ENCODE data around the gene CLEC1B. TPM values are rescaled to one million over a fixed set of nuclear protein-coding genes. Genes with fewer than 3 reads are reported as not detected.
"Not testable (repeated sequence)": the region's sequence is repeated elsewhere in the genome, so short reads cannot be mapped to it uniquely, and the experiment has no call there.

CLEC1B gene
- total RNA-seq, 1 donor from 2014 or later = not detected

DNA sequence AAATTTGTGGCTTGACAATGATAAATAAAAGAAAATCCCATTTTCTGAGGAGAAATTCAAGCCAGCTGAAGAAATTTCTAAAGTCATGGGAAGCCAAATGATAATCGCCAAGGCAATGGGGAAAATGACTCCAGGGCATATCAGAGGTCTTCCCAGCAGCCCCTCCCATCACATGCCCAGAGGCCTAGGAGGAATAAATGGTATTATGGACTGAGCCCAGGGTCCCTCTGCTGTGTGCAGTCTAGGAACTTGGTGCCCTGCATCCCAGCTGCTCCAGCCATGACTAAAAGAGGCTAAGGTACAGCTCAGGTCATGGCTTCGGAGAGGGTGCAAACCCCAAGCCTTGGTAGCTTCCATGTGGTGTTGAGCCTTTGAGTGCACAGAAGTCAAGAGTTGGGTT is 23.3 kb downstream of the CLEC1B start:
- intact Hi-C loops (cut with micrococcal nuclease) = no loop called here

GRCh38 chr12:9974731-9975130 is 24.2 kb downstream of the CLEC1B start:
- intact Hi-C loops (cut with micrococcal nuclease) = not testable (repeated sequence)

GRCh38 chr12:9973949-9974348 is 25.0 kb downstream of the CLEC1B start:
- intact Hi-C loops (cut with micrococcal nuclease) = no loop called here

DNA sequence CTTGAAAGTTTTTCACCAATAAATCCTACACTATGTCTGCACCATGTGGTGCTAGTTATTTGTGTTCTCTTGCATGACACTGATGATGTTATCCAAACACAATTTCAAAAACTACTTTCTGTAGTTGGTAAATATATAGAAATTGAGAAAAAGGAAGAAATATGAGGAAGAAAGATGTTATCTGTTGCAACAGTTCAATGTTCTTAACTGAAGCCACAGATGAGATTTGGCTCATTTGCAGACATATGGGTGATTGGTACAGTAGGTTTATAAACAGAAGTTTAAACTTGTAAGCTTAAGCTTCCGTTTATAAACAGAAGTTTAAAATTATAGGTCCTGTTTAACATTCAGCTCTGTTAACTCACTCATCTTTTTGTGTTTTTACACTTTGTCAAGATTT is 27.7 kb downstream of the CLEC1B start, which contains the start of gene CLEC12A:
Gene CLEC12A, plus strand, starts transcription at position 229 of the 400 bp plus-strand sequence. CDS start 188 bp downstream, outside the sequence.
- intact Hi-C loops (cut with micrococcal nuclease) = no loop called here

- intact Hi-C loops (cut with micrococcal nuclease) = no loop called here
Measured at GRCh38 chr12:9969673-9970072, 29.2 kb downstream of the CLEC1B start.

- intact Hi-C loops (cut with micrococcal nuclease) = no loop called here
Measured at GRCh38 chr12:9961901-9962300, 37.0 kb downstream of the CLEC1B start.

- intact Hi-C loops (cut with micrococcal nuclease) = no loop called here
Measured at GRCh38 chr12:9961106-9961505, 37.8 kb downstream of the CLEC1B start.

DNA sequence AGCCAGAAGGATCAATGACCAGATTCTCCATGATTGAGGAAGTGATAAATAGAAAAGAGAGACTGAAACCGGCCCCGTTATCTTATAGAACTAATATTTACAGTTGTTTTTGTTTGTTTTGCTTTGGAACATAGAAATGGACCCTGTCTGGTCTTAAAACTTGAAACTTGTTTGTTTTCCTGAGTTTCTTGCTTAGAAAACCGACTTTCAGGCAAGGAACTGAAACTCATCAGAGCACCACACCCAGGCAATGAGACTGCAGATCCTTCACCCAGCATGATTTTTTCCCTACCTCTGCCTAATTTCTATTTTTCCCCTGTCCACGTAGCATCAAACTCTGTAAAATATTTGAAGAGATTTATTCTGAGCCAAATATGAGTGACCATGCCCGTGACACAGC is 38.3 kb downstream of the CLEC1B start:
- intact Hi-C loops (cut with micrococcal nuclease) = no loop called here

- intact Hi-C loops (cut with micrococcal nuclease) = loop anchor here (2.0 kb wide), 1 partner anchor 15 kb away; no protein-coding TSS in a partner anchor
Measured at GRCh38 chr12:9957834-9958233, 41.1 kb downstream of the CLEC1B start.

GRCh38 chr12:9952954-9953729 is 45.8 kb downstream of the CLEC1B start:
- intact Hi-C loops (cut with micrococcal nuclease) = not testable (repeated sequence)

DNA sequence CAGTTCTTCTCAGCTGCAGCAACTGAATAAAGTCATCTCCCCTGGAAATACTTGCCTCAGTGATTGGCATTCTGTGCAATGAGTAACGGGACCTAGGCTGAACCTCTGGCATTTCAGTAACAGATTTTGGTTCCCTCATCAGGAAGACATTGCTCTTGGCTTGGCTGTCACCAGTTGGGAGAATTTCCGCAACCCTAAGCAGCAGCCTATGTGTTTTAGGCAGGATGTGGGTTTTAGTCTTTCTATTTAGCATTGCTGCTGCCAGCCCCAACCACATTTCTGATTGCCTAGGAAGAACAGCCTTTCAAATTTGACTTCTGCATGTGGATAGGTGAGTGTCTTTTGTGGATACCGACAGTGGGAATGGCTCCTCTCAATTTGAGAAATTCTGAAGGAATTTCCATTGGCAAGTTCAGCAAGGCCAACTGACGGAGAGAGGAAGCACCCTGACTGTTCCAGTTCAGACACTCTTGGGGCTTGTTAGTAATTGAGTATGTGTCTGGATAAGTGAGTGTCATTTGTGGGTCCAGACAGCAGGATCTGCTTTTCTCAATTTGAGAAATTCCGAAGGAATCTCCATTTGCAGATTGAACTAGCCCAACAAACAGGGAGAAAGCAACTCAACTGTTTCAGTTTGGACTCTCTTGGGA is 47.8 kb downstream of the CLEC1B start:
- intact Hi-C loops (cut with micrococcal nuclease) = loop anchor here (1.0 kb wide), 1 partner anchor 8 kb away; no protein-coding TSS in a partner anchor

- intact Hi-C loops (cut with micrococcal nuclease) = loop anchor here (5.0 to 10.0 kb wide), 2 partner anchors 196 to 266 kb away; partner anchors contain the start of gene GABARAPL1
Measured at GRCh38 chr12:9948606-9949296, 50.2 kb downstream of the CLEC1B start.

DNA sequence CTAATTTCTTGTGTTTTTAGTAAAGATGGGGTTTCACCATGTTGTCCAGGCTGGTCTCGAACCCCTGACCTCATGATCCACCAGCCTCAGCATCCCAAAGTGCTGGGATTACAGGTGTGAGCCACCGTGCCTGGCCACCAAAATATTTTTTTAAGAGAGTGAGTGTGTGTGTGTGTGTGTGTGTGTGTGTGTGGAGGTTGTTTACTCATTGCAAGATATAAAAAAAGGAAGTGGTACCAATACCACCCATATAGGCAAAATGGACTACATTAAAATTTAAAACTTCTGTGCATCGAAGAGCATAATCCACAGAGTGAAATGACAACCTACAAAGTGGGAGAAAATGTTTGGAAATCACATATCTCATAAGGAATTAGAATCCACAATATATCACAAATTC is 51.2 kb downstream of the CLEC1B start:
- intact Hi-C loops (cut with micrococcal nuclease) = loop anchor here (5.0 to 10.0 kb wide), 2 partner anchors 195 to 267 kb away; partner anchors contain the start of gene GABARAPL1

DNA sequence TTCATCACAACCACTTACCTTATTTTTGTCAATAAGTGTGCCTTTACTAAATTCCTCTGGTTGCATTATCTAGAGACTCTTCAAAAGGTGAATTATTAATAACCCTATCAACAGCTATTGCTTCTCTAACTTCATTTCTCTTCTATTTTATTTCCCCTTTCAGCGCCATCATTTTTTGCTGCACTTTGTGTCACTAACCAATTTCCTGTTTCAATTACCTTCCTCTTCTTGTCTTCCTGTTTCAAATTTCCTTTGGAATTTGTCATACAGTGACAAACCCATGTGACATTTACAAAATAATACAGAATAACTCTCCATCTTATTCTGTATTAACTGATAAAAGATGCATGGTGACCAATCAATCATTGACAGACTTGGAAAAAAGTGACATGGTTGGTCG is 54.5 kb downstream of the CLEC1B start:
- intact Hi-C loops (cut with micrococcal nuclease) = loop anchor here (5.0 to 10.0 kb wide), 3 partner anchors 77 to 270 kb away; partner anchors contain the start of genes CLEC2B and GABARAPL1

DNA sequence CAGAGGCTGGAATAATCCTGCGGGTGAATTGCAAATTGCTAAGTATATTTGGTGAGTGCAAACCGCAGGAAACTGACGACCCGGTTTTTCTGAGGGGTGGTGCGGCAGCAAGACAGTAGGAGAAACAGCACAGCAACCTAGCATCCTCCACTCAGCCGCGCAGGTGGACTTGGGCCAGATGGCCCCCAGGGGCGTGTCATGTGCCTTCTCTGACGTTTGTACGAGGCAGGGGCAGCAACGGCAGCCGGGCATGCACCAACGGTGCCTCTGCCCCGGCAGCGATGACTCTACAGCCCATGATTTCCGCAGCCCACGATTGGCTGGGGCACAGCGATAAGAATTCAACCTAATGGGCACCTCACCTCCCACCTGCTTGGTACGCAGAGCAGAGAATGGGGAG is 55.7 kb downstream of the CLEC1B start:
- intact Hi-C loops (cut with micrococcal nuclease) = loop anchor here (1.0 to 10.0 kb wide), 5 partner anchors 8 to 272 kb away; partner anchors contain the start of genes CLEC2B and GABARAPL1

Other genes starting within 250 kb of the CLEC1B start
- gene CD69, start 238.2 kb downstream of the CLEC1B start, total RNA-seq = 83.7 and 86.5 TPM in 2 replicates
- 0.14 TPM in 1 of 2 replicates, not detected in the other for gene KLRF1, start 171.6 kb downstream of the CLEC1B start, total RNA-seq
- 24.0 and 26.6 TPM in 2 replicates for gene CLEC2B, start 129.8 kb downstream of the CLEC1B start, total RNA-seq
- gene KLRF2, start 117.6 kb downstream of the CLEC1B start, total RNA-seq = 0.23 and 0.27 TPM in 2 replicates
- gene CLEC2A, start 66.8 kb downstream of the CLEC1B start, total RNA-seq = not detected in 2 replicates
- gene CLEC12A, start 27.7 kb downstream of the CLEC1B start, total RNA-seq = 1.8 TPM in 2 replicates
- gene CLEC12B, start 11.5 kb upstream of the CLEC1B start, total RNA-seq = 0.50 TPM in 1 of 2 replicates, not detected in the other
- gene CLEC9A, start 31.6 kb upstream of the CLEC1B start, total RNA-seq = not detected in 2 replicates
- not detected in 2 replicates for gene CLEC1A, start 99.9 kb upstream of the CLEC1B start, total RNA-seq
- not detected in 2 replicates for gene CLEC7A, start 131.1 kb upstream of the CLEC1B start, total RNA-seq
- not detected in 2 replicates for gene OLR1, start 173.0 kb upstream of the CLEC1B start, total RNA-seq
- gene TMEM52B, start 179.9 kb upstream of the CLEC1B start, total RNA-seq = not detected in 2 replicates
- 6.6 and 7.0 TPM in 2 replicates for gene GABARAPL1, start 213.8 kb upstream of the CLEC1B start, total RNA-seq

All from T-helper 2 cell treated with Interferon-gamma antibody and Interleukin-4, amounts not matched to agents 100 ng/mL and 5 ng/mL, for 36 hours (primary cell).